Loucy (cell line): ENCODE measurements around the gene MOV10.

ENCODE experiments used
- H2AFZ ChIP-seq: fragments of 200-600 bp; sonication (generic); 2 replicates; pipeline ENCODE4 v1.6.0; 2016; ENCODE audit warnings: antibody characterized with exemption, mild to moderate bottlenecking, low read length, moderate library complexity
- H3F3A ChIP-seq: fragments of 200-600 bp; 2 replicates; pipeline ENCODE4 v1.6.0; 2016; ENCODE audit warnings: antibody characterized with exemption, low read depth, mild to moderate bottlenecking
- H3K27me3 ChIP-seq: fragments of 200-600 bp; sonication (generic); 2 replicates; pipeline ENCODE4 v1.6.1; 2014; ENCODE audit warnings: low read length, mild to moderate bottlenecking; ENCODE audit not compliant: insufficient read depth, poor library complexity, severe bottlenecking
- H3K36me3 ChIP-seq: fragments of 200-600 bp; sonication (generic); 2 replicates; pipeline ENCODE4 v1.6.1; 2016; ENCODE audit warnings: low read length; ENCODE audit not compliant: insufficient read depth
- H3K4me1 ChIP-seq: fragments of 200-600 bp; sonication (generic); 2 replicates; pipeline ENCODE4 v1.5.1; 2014; ENCODE audit warnings: low read length, mild to moderate bottlenecking; ENCODE audit not compliant: insufficient read depth, poor library complexity, severe bottlenecking
- H3K4me2 ChIP-seq: fragments of 200-600 bp; sonication (generic); 2 replicates; pipeline ENCODE4 v1.6.0; 2014; ENCODE audit warnings: antibody characterized with exemption, low read length, low read depth, mild to moderate bottlenecking; ENCODE audit not compliant: poor library complexity, severe bottlenecking
- H3K4me3 ChIP-seq: fragments of 200-600 bp; sonication (generic); 2 replicates; pipeline ENCODE4 v1.5.1; 2014; ENCODE audit warnings: low read length, mild to moderate bottlenecking, mixed read lengths; ENCODE audit not compliant: poor library complexity, severe bottlenecking
- H3K79me2 ChIP-seq: fragments of 200-600 bp; sonication (generic); 2 replicates; pipeline ENCODE4 v1.6.1; 2014; ENCODE audit warnings: low read length; ENCODE audit not compliant: insufficient read depth
- H3K9ac ChIP-seq: fragments of 200-600 bp; sonication (generic); 2 replicates; pipeline ENCODE4 v1.6.0; 2014; ENCODE audit warnings: mild to moderate bottlenecking, low read depth, low read length, moderate library complexity; ENCODE audit not compliant: poor library complexity, severe bottlenecking
- H3K9me2 ChIP-seq: fragments of 200-600 bp; sonication (generic); replicated peaks from 2 replicates; pipeline ENCODE4 v1.6.1; 2016; ENCODE audit warnings: low read depth, low read length, mixed read lengths
- H3K9me3 ChIP-seq: fragments of 200-600 bp; sonication (generic); 2 replicates; pipeline ENCODE4 v1.6.1; 2014; ENCODE audit warnings: mild to moderate bottlenecking, antibody characterized with exemption, low read length, low read depth; ENCODE audit not compliant: insufficient read depth
- H4K20me1 ChIP-seq: fragments of 200-600 bp; sonication (generic); 2 replicates; pipeline ENCODE4 v1.6.0; 2014; ENCODE audit warnings: antibody characterized with exemption, low read length, mild to moderate bottlenecking; ENCODE audit not compliant: insufficient read depth, poor library complexity, severe bottlenecking
- EZH2phosphoT487 ChIP-seq: fragments of 200-600 bp; IDR thresholded peaks from 2 replicates; pipeline ENCODE4 v1.6.1; 2018; ENCODE audit warnings: antibody characterized with exemption, mild to moderate bottlenecking, moderate library complexity, borderline replicate concordance
- TF ChIP-seq, protein P1 (sequence below): fragments of 200-600 bp; sonication (generic); conservative IDR thresholded peaks from 2 replicates; pipeline ENCODE4 v1.5.1; 2014; ENCODE audit warnings: mild to moderate bottlenecking, antibody characterized with exemption, low read length

The MOV10 gene

DNA sequence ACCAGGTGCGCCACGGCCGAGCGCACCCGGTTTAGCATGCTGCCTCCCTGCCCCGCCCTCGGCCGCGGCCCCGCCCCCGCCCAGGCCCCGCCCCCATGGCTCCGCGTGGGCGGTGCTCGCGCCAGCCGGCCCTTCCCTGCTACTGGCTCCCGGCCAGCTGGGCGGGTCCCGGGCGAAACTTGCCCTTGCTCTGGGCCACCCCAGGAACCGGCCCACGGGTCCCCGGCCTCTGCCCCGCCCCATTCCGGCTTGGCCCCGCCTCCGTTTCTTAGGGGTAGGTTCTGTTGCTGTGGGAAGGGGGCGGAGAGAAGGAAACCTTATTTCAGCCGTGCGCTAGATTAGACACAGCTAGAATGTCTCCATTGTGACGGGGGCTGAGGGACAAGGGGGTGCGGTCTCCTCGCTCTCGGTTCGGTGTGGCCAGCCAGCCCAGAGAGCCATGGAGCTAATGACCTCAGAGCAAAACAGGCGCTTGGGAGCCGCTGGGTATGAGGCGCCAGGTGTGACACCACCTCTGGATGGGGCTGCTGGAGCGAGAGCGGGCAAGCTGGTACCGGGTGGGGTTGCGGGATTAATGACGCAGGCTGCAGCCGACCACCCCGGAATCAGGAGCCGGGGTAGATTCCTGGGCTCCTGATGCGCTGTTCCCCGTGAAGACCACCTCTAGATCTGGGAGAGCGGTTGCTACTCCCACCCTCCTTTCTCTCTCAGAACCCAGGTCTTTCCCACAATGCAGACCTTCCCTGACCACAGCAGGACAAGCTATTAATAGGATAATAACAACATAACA, 41.0 kb downstream of the MOV10 start, which contains the start of gene PPM1J:
PPM1J (minus strand) TSS at position 69 of the 790 bp plus-strand sequence; CDS start at position 38, 31 bp downstream.
- no peak for TF ChIP-seq EZH2phosphoT487
- TF ChIP-seq, protein P1, sequence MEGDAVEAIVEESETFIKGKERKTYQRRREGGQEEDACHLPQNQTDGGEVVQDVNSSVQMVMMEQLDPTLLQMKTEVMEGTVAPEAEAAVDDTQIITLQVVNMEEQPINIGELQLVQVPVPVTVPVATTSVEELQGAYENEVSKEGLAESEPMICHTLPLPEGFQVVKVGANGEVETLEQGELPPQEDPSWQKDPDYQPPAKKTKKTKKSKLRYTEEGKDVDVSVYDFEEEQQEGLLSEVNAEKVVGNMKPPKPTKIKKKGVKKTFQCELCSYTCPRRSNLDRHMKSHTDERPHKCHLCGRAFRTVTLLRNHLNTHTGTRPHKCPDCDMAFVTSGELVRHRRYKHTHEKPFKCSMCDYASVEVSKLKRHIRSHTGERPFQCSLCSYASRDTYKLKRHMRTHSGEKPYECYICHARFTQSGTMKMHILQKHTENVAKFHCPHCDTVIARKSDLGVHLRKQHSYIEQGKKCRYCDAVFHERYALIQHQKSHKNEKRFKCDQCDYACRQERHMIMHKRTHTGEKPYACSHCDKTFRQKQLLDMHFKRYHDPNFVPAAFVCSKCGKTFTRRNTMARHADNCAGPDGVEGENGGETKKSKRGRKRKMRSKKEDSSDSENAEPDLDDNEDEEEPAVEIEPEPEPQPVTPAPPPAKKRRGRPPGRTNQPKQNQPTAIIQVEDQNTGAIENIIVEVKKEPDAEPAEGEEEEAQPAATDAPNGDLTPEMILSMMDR = no peak
- Histone ChIP-seq H3K4me3 (peak within 1 kb of the TSS; percentile 76), H3K79me2 (no peaks in the 10 kb centered on the region), H3K4me1 (peaks cover 7% of the 10 kb centered on the region), H3K27me3 (no peaks in the 10 kb centered on the region), H4K20me1 (no peaks in the 10 kb centered on the region), H3K4me2 (peak within 1 kb of the TSS; percentile 88), H3K36me3 (no peaks in the 10 kb centered on the region), H3K9me2 (no peaks in the 10 kb centered on the region), H3K9me3 (no peaks in the 10 kb centered on the region), H3K9ac (no peak within 1 kb of the TSS), H3F3A (no peaks in the 10 kb centered on the region), H2AFZ (peak within 1 kb of the TSS; percentile 72)

DNA sequence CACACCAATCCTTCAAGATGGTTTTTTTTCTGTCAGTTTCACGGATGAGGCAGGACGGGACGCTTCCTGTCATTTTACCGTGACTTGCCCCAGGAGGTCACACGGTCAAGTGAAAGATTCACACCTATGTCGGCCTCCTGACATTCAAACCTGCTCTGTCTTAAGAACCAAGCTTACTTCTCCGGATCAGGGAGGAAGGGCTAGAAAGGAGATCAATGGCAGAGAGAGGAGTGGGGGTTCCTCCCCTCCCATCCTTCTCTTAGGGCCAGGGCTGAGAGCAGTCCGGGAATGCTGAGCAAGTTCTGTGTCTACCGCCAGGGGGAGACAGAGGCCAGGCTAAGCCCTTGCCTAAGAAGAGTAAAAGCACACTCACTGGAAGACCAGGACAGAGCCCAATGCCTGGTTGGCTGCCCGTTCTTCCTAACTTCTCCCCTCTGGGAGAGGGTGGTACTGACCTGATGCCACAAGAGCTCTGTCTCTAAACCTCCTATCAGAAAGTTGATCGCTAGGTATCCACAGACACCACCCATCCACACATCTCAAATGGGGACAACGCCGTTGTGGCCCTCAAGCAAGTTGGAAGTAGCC, 41.8 kb downstream of the MOV10 start:
- H3F3A ChIP-seq = no peaks in the 10 kb centered on the region
- peak overlapping the region; percentile 76 for H3K4me3 ChIP-seq
- TF ChIP-seq, protein P1 = peak; percentile 95
- TF ChIP-seq EZH2phosphoT487 = no peak
- no peaks in the 10 kb centered on the region for H3K36me3 ChIP-seq
- peak overlapping the region; percentile 59 for H2AFZ ChIP-seq
- H3K79me2 ChIP-seq = no peaks in the 10 kb centered on the region
- H3K4me2 ChIP-seq = peak overlapping the region; percentile 88
- H3K4me1 ChIP-seq = peaks cover 7% of the 10 kb centered on the region
- no peak overlapping the region for H3K9ac ChIP-seq
- H3K27me3 ChIP-seq = no peaks in the 10 kb centered on the region
- no peaks in the 10 kb centered on the region for H3K9me3 ChIP-seq
- no peaks in the 10 kb centered on the region for H4K20me1 ChIP-seq
- no peaks in the 10 kb centered on the region for H3K9me2 ChIP-seq

DNA sequence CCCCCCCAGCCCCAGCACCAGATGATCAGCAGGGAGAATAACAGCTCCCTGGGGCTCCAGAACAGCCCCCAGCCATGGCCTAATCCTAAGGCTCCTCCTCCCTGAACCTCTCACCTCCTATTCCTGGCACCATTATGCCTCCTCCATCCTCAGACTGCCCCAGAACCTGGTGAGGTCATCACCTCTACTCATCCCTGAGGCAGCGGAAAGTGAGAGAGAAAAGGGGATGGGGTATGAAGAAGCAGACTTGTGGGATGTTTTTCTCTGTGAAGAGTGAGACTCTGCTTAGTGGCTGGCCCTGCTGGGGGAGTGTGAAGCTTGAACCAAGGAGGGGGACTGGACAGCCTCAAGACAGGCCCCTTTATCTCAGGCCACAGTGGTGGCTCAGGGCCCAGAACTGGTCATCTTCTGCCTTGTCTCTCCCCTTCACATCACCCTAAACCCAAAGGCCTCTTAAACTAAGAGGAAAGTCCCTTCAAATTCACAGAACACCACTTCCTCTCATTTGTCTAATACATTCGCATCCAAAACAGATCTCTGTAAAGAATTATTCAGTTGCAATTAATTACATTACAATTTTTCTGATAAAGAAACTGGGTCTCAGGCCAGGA, 42.9 kb downstream of the MOV10 start:
- H2AFZ ChIP-seq = 0 out of 2 replicates have a peak overlapping the region, but pooled peaks have one; percentile 13
- no peaks in the 10 kb centered on the region for H3K36me3 ChIP-seq
- no peak overlapping the region for H3K4me2 ChIP-seq
- no peaks in the 10 kb centered on the region for H3F3A ChIP-seq
- no peaks in the 10 kb centered on the region for H3K27me3 ChIP-seq
- H3K4me3 ChIP-seq = no peak overlapping the region
- H3K79me2 ChIP-seq = no peaks in the 10 kb centered on the region
- TF ChIP-seq EZH2phosphoT487 = no peak
- no peaks in the 10 kb centered on the region for H3K9me2 ChIP-seq
- peaks cover 7% of the 10 kb centered on the region for H3K4me1 ChIP-seq
- H3K9ac ChIP-seq = no peak overlapping the region
- no peaks in the 10 kb centered on the region for H3K9me3 ChIP-seq
- H4K20me1 ChIP-seq = no peaks in the 10 kb centered on the region
